ENCODE data around the gene PLEKHM2. TPM values are rescaled to one million over a fixed set of nuclear protein-coding genes. Genes with fewer than 3 reads are reported as not detected.

PLEKHM2 gene
- total RNA-seq, 1 experiment from 2014 or later, result 45.9 TPM

DNA sequence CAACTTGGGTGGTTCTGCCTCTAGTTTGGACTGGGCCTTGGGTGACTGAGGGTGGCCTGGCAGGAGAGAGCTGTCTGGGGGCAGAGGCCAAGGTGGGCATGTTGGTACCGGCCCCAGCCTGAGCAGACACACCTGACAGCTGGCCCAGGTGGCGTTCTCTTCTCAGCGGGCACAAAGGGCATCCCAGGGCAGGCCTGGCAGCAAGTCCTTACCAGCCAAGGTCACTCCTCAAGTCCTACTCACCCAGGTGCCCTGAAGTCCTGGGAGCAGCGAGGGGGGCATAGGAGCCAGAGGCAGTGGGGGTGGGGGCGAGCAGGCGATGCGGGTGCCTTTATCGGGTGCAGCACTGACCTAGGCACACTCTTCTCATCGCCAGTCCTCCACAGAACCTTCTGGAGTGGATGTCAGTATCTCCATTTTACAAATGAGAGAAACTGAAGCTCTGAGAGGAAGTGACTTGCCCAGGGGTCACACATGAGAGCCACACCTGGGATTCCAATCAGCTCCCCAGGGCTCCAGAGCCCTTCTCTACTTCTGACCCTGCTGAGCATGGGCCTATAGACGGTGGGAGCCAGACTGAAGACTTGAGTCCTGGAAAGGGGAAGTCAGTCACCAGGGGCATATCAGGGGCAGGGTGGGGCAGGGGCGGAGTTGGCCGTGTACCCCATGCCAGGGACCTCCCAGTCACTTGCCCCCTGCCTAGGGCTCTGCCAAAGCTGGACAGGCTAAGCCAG is 51.4 kb downstream of the PLEKHM2 start:
- H3K79me2 ChIP-seq (ENCODE audit: insufficient read depth, low read length), result no peaks in the 10 kb centered on the region
- peaks cover 2% of the 10 kb centered on the region; the same call in 1 of the 2 replicates for H3K27me3 Mint-ChIP-seq (ENCODE audit: low read depth)
- no peak overlapping the region for H2BK15ac ChIP-seq (ENCODE audit: low read depth, low read length)

More for the DNA sequence above, 51.4 kb downstream of the PLEKHM2 start:
- H3K9ac ChIP-seq (ENCODE audit: extremely low read depth, insufficient read length, low read length), result no peak overlapping the region
- H4K91ac ChIP-seq (ENCODE audit: insufficient read length, low read depth, low read length), result no peak overlapping the region
- no peaks in the 10 kb centered on the region for H3K79me1 ChIP-seq (ENCODE audit: insufficient read depth, low read depth, low read length, poor library complexity, severe bottlenecking)
- TF ChIP-seq, protein P1, sequence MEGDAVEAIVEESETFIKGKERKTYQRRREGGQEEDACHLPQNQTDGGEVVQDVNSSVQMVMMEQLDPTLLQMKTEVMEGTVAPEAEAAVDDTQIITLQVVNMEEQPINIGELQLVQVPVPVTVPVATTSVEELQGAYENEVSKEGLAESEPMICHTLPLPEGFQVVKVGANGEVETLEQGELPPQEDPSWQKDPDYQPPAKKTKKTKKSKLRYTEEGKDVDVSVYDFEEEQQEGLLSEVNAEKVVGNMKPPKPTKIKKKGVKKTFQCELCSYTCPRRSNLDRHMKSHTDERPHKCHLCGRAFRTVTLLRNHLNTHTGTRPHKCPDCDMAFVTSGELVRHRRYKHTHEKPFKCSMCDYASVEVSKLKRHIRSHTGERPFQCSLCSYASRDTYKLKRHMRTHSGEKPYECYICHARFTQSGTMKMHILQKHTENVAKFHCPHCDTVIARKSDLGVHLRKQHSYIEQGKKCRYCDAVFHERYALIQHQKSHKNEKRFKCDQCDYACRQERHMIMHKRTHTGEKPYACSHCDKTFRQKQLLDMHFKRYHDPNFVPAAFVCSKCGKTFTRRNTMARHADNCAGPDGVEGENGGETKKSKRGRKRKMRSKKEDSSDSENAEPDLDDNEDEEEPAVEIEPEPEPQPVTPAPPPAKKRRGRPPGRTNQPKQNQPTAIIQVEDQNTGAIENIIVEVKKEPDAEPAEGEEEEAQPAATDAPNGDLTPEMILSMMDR (conservative IDR thresholded peaks at IDR 0.05), result no peak
- H3K27me3 ChIP-seq (ENCODE audit: insufficient read depth, low read length), result no peaks in the 10 kb centered on the region
- H3K4me1 ChIP-seq (ENCODE audit: insufficient read depth, low read length), result no peaks in the 10 kb centered on the region
- no peak overlapping the region for H3K4me3 Mint-ChIP-seq
- no peak overlapping the region for H2BK20ac ChIP-seq (ENCODE audit: low read depth, low read length, poor library complexity, severe bottlenecking)
- no peak overlapping the region for H3K4ac ChIP-seq (ENCODE audit: low read depth, low read length)
- no peak overlapping the region for H3K27ac Mint-ChIP-seq
- H2AFZ ChIP-seq (ENCODE audit: low read length), result no peak overlapping the region
- no peaks in the 10 kb centered on the region for H3K23me2 ChIP-seq (ENCODE audit: insufficient read length, low read depth, low read length, poor library complexity, severe bottlenecking)
- no peak overlapping the region for H3K4me2 ChIP-seq (ENCODE audit: insufficient read depth, insufficient read length, low read length)
- H3K18ac ChIP-seq (ENCODE audit: insufficient read length, low read depth, low read length), result no peak overlapping the region
- H4K20me1 ChIP-seq (ENCODE audit: control insufficient read depth, insufficient read depth, insufficient read length), result no peaks in the 10 kb centered on the region
- H2BK5ac ChIP-seq (ENCODE audit: insufficient read length, low read length), result no peak overlapping the region
- peaks cover 6 to 21% (median 20%) of the 10 kb centered on the region in 3 experiments; a peak in 5 of 7 replicates for H3K36me3 Mint-ChIP-seq (ENCODE audit: insufficient read depth in 1 of 3, low read depth in 3 of 3)
- no peak overlapping the region for H2BK12ac ChIP-seq (ENCODE audit: insufficient read length, low read depth, low read length)
- no peak overlapping the region for H3K14ac ChIP-seq (ENCODE audit: insufficient read depth, low read length)
- no peak overlapping the region for H4K5ac ChIP-seq (ENCODE audit: insufficient read length, low read depth, low read length)
- peaks cover 5 to 10% of the 10 kb centered on the region in 2 experiments for H3K4me1 Mint-ChIP-seq
- H2AK5ac ChIP-seq (ENCODE audit: insufficient read length, low read length), result no peak overlapping the region
- H4K8ac ChIP-seq (replicated peaks; ENCODE audit: insufficient read length, low read depth, low read length), result no peak overlapping the region
- no CpG with 5 or more reads among the region's 12 CpGs for WGBS (ENCODE audit: extremely low coverage, insufficient read length, low lambda C conversion rate)
- H3K9me3 ChIP-seq (ENCODE audit: control insufficient read depth, low read depth, low read length), result no peaks in the 10 kb centered on the region
- H2BK120ac ChIP-seq (ENCODE audit: low read depth, low read length, poor library complexity, severe bottlenecking), result no peak overlapping the region
- no peak overlapping the region for H3T11ph ChIP-seq (ENCODE audit: low read length)
- H3K23ac ChIP-seq (ENCODE audit: insufficient read length, low read depth, low read length), result no peak overlapping the region
- H3K56ac ChIP-seq (ENCODE audit: insufficient read length, low read depth, low read length), result no peak overlapping the region
- H3K9me3 Mint-ChIP-seq, result no peaks in the 10 kb centered on the region
- no peak overlapping the region for H3K27ac ChIP-seq (ENCODE audit: insufficient read length, low read depth, low read length)
- DNase-seq, result no peak
